Prostate gland (tissue), 2 donors: ENCODE results near the gene ZNF765. TPM values are rescaled to one million over a fixed set of nuclear protein-coding genes. Genes with fewer than 3 reads are reported as not detected.

Experiments used
- DNase-seq: peaks from one replicate; pipeline ENCODE4 v3.0.0-alpha.2; 2019; ENCODE audit warnings: low spot score
- H3K27ac ChIP-seq, 2 donors: fragments of 200-600 bp; sonication (generic); 2 replicates each; pipeline ENCODE4 v1.5.1; 2017 to 2019
- H3K27me3 ChIP-seq: fragments of 200-600 bp; sonication (generic); replicated peaks from 2 replicates; pipeline ENCODE4 v1.5.1; 2019; ENCODE audit not compliant: insufficient read depth
- H3K36me3 ChIP-seq, 2 donors: fragments of 200-600 bp; sonication (generic); 1 replicate in 1 of 2; 2 replicates in 1 of 2; pipeline versions ENCODE4 v1.5.1 to v1.8.1; 2017 to 2019
- H3K4me1 ChIP-seq: fragments of 200-600 bp; sonication (generic); replicated peaks from 2 replicates; pipeline ENCODE4 v1.5.1; 2019
- H3K4me3 ChIP-seq, 2 donors: fragments of 200-600 bp; sonication (generic); 2 replicates each; pipeline ENCODE4 v1.5.1; 2017 to 2019
- H3K9me3 ChIP-seq: fragments of 200-600 bp; sonication (generic); 2 replicates; pipeline ENCODE4 v1.5.1; 2017
- CTCF ChIP-seq, 4 experiments: fragments of 200-600 bp in 2 of 4; fragments of 450-650 bp in 2 of 4; sonication (generic) in 2 of 4; IDR thresholded peaks; 1 replicate in 3 of 4; 2 replicates in 1 of 4; pipeline ENCODE4 v1.5.1; 2016 to 2019; ENCODE audit warnings: antibody characterized with exemption in 4 of 4, mild to moderate bottlenecking in 2 of 4, moderate library complexity in 2 of 4
- POLR2A ChIP-seq: fragments of 450-650 bp; IDR thresholded peaks from one replicate; pipeline ENCODE4 v1.6.1; 2016; ENCODE audit warnings: antibody characterized with exemption, mild to moderate bottlenecking
- POLR2AphosphoS5 ChIP-seq: sonication (generic); formaldehyde crosslinking; IDR thresholded peaks from one replicate; pipeline ENCODE4 v1.6.1; 2017; ENCODE audit warnings: antibody characterized with exemption
- WGBS: methylation state at CpG from one replicate; pipeline ENCODE4 v1.1.5; 2018; 5-methylcytosine and 5-hydroxymethylcytosine counted together
- intact Hi-C: fragments of 100-400 bp; cut with DNase I; formaldehyde crosslinking; loops from one replicate; pipeline ENCODE4 v1.14.2; 2022
- total RNA-seq, 2 donors: library from RNA; depleted of rRNA; stranded (reverse); fragments of >200 nt; gene quantifications; one replicate each; pipeline ENCODE4 v1.1.0, GENCODE V29; 2016

The ZNF765 gene
- total RNA-seq, 2 donors from 2014 or later = 12.5 to 23.0 TPM

GRCh38 chr19:53374743-53375142 is 20.2 kb upstream of the ZNF765 start:
- TF ChIP-seq POLR2AphosphoS5 = no peak
- no peak for TF ChIP-seq POLR2A
- TF ChIP-seq CTCF (IDR thresholded peaks at IDR 0.05) = no peak
- Histone ChIP-seq H3K27ac (no peak overlapping the region), H3K4me3 (no peak overlapping the region), H3K27me3 (no peaks in the 10 kb centered on the region), H3K36me3 (no peaks in the 10 kb centered on the region), H3K9me3 (no peaks in the 10 kb centered on the region), H3K4me1 (no peaks in the 10 kb centered on the region)
- intact Hi-C loops = no loop called here
- no peak for DNase-seq
- WGBS = 100% methylated on average over 1 of the region's 1 CpG

GRCh38 chr19:53381376-53381775 is 13.6 kb upstream of the ZNF765 start:
- Histone ChIP-seq H3K27me3 (no peaks in the 10 kb centered on the region), H3K4me3 (no peak overlapping the region), H3K36me3 (peaks cover 0 to 5% of the 10 kb centered on the region in 2 donors), H3K27ac (no peak overlapping the region), H3K9me3 (no peaks in the 10 kb centered on the region), H3K4me1 (no peaks in the 10 kb centered on the region)
- TF ChIP-seq CTCF (IDR thresholded peaks at IDR 0.05) = no peak
- no peak for TF ChIP-seq POLR2A
- TF ChIP-seq POLR2AphosphoS5 = no peak
- WGBS = 97% methylated on average over 3 of the region's 3 CpGs
- intact Hi-C loops = no loop called here
- DNase-seq = no peak

GRCh38 chr19:53388168-53388567 is 6.8 kb upstream of the ZNF765 start:
- WGBS = 72% methylated on average over 3 of the region's 3 CpGs
- Histone ChIP-seq H3K4me1 (no peaks in the 10 kb centered on the region), H3K27ac (no peak overlapping the region), H3K36me3 (no peaks in the 10 kb centered on the region), H3K27me3 (no peaks in the 10 kb centered on the region), H3K4me3 (no peak overlapping the region), H3K9me3 (no peaks in the 10 kb centered on the region)
- no peak for DNase-seq
- intact Hi-C loops = no loop called here
- TF ChIP-seq POLR2AphosphoS5 (no peak), POLR2A (no peak), CTCF (IDR thresholded peaks at IDR 0.05) (no peak)

GRCh38 chr19:53388904-53389303 is 6.0 kb upstream of the ZNF765 start:
- WGBS = 91% methylated on average over 5 of the region's 5 CpGs
- H3K27ac ChIP-seq = no peak overlapping the region
- no peak for DNase-seq
- H3K36me3 ChIP-seq = no peaks in the 10 kb centered on the region
- H3K9me3 ChIP-seq = no peaks in the 10 kb centered on the region
- no peak overlapping the region for H3K4me3 ChIP-seq
- no peaks in the 10 kb centered on the region for H3K27me3 ChIP-seq
- H3K4me1 ChIP-seq = no peaks in the 10 kb centered on the region
- intact Hi-C loops = no loop called here
- no peak for TF ChIP-seq POLR2AphosphoS5

- TF ChIP-seq POLR2A (no peak), CTCF (IDR thresholded peaks at IDR 0.05) (no peak), POLR2AphosphoS5 (no peak)
- no peaks in the 10 kb centered on the region for H3K9me3 ChIP-seq
- H3K36me3 ChIP-seq = no peaks in the 10 kb centered on the region
- H3K27ac ChIP-seq = no peak overlapping the region
- WGBS = 76% methylated on average over 8 of the region's 8 CpGs
- H3K4me3 ChIP-seq = no peak overlapping the region
- no peak for DNase-seq
- no peaks in the 10 kb centered on the region for H3K27me3 ChIP-seq
- intact Hi-C loops = no loop called here
- no peaks in the 10 kb centered on the region for H3K4me1 ChIP-seq
Observed at GRCh38 chr19:53389571-53389970, 5.4 kb upstream of the ZNF765 start.
